NCI-H2081 (cell line): Measurements from ENCODE around the gene CSF2.

ENCODE experiments used
- DNase-seq, 2 experiments: peaks; one replicate each; lab custom pipeline; 2025; lab: John Stamatoyannopoulos, UW

Gene CSF2

DNA sequence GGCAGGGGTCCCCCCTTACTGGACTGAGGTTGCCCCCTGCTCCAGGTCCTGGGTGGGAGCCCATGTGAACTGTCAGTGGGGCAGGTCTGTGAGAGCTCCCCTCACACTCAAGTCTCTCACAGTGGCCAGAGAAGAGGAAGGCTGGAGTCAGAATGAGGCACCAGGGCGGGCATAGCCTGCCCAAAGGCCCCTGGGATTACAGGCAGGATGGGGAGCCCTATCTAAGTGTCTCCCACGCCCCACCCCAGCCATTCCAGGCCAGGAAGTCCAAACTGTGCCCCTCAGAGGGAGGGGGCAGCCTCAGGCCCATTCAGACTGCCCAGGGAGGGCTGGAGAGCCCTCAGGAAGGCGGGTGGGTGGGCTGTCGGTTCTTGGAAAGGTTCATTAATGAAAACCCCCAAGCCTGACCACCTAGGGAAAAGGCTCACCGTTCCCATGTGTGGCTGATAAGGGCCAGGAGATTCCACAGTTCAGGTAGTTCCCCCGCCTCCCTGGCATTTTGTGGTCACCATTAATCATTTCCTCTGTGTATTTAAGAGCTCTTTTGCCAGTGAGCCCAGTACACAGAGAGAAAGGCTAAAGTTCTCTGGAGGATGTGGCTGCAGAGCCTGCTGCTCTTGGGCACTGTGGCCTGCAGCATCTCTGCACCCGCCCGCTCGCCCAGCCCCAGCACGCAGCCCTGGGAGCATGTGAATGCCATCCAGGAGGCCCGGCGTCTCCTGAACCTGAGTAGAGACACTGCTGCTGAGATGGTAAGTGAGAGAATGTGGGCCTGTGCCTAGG is at the start of gene CSF2:
CSF2 (plus strand) TSS at position 559 of the 783 bp plus-strand sequence; CDS start at position 594, 35 bp downstream.
- DNase-seq, result no peak

DNA sequence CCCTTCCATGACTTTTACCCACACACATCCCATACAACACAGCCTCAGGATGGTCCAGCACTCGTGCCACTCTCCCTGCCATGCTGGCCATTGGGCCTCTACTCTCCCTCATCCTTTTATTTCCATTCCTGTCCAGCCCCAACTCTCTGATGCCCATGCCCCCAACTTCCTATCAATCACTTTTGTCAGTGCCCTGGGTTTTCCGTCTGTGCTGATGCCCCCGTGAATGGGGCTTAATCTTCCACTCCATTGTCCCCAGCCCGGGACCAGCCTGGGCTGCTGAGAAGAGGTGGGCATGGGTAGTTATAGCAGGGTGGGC is 49.5 kb upstream of the CSF2 start:
- no peak for DNase-seq

DNA sequence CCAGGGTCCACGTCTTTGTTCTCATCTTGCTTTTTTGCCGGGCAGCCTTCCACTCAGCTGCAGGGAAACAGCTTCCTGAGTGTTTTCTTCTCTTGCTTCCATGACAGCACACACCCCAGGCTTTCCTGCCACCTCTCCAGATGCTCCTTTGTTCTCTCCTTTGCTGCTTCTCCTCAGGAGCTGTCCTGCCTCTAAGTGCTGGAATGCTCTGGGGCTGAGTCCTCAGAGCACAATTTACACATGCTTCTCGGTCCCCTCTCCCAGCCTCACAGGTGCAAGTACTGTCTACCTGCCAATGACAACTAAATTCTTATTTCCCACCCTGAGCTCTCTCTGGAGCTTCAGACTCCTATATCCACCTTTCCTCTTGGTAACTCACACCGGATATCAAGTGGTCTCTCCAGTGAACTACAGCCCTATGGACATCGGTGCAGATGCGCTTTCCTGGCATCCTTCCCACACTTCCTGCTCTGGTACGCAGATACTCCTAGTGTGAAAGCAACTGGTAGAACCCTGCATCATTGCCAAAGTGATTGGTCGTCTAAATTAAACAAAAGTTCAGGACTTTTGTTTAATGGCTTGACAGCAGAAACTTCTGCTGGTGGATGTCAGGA is 48.7 kb upstream of the CSF2 start:
- DNase-seq, result no peak

DNA sequence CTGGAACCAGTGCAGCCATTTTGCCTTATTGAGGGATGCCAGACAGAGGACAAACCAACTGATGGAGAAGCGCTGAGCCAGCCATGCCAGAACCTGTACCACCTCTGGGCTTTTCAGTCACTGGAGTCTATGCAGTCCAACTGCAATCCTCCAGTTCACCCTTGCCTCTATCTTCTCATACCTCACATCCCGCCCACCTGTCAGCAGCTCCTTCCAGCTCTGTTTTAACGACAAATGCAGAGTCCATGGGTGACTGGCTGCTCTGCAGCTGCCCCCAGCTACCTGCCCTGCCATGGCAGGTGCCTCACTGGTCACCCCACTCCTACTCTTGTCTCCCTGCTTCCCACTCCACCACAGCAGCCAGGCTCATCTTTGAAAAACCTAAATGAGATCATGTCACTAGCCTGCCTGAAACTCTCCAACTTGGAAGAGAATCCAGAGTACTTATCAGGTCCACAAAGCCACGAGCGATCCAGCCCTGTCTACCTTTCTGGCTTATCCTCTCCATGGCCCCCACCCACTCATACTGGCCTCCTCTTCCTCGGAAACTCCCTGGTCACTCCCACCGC is 48.1 kb upstream of the CSF2 start:
- DNase-seq, result no peak

DNA sequence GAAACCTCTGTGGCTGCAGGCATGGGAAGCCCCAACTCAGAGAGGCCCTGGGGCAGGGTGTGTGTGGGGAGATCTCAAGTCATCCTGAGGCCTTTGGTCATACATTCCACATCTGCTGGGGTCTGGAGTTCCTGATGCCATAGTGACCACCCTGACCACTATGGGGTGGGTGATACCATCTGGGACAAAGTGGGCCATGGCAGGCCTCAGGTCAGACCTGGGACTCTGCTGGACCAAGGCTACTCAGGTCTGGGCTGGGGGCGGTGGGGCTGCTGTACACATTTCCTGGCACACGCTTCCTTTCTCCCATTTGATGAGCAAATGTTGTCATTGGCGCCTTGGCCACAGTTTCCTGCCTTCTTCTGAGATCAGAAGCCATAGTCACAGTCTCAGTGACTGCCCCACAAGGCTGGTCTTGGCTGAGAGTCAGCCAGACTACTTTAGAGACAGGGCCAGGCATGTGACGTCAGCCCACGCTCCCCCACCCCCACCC is 47.0 kb upstream of the CSF2 start:
- DNase-seq, result no peak

- DNase-seq, result no peak
These were observed 46.6 kb upstream of the CSF2 start for GRCh38 chr5:132027027-132027426.

DNA sequence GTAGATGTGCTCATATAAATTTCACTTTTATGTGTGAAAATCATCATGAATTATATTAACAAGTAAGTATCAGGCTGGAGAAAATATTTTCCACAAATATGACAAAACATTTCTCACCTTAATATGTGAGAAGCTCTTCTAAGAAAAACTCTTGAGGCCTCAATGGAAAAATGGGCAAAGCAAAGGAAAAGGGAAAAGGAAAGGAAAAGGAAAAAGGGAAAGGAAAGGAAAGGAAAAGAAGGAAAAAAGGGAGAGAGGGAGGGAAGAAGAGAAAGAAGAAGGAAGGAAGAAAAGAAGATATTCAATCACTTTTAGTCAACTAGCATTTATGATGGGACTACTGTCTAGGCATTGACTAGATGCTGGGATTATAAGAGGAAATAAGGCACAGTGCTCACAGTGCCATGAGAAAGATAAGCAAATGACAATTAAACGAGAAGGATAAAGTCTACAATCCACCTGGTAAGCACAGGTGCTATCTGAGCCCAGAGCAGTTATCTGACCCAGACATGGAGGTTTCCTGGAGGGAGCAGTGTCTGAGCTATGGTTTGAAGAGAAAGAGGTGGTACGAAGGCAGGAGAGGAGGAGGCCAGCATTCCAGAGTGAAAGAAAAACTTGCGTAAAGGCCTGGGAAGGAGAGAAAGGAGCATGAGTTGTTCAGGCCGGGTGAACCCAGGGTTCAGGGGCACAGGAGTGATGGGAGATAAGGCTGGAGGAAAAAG is 43.8 kb upstream of the CSF2 start:
- no peak for DNase-seq

- no peak for DNase-seq
These were observed 43.0 kb upstream of the CSF2 start for GRCh38 chr5:132030610-132031009.

- no peak for DNase-seq
These were observed 41.4 kb upstream of the CSF2 start for GRCh38 chr5:132032196-132032595.

- DNase-seq, result no peak
These were observed 40.5 kb upstream of the CSF2 start for GRCh38 chr5:132033122-132033521.

DNA sequence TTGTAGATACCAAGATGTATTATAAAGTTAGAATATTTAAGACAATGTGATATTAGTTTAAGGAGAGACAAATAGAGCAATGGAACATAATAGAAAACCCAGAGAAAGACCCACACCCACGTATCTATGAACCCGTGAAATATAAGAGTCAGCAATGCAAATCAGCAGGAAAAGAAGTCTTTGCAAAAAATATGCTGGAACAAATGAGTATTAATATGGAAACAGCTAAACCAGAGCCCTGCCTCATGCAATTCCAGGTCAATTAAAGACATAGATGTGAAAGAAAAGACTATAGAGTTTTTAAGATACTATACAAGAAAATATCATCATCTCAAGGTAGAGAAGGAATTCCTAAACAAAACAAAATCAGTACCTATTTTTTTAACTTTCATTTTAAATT is 36.2 kb upstream of the CSF2 start:
- no peak for DNase-seq

DNA sequence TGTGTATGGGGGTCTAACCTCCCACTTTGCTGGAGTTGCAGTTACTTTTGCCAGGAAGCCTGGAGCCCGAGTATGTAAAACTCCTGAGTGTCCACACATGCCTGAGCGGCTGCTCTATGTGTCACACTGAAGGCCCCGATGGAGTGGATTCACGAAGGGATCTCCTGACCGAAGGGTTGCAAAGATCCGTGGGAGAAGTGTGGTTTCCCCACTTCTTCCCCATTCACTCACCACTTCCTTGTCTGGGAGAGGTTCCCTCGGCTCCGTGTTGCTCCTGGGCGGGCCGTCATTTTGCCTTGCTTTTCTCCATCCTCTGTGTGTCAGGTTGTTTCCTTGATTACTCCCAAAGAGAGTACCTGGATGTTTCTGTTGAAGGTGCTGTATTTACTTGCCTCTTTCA is 29.4 kb upstream of the CSF2 start:
- DNase-seq, result no peak

DNA sequence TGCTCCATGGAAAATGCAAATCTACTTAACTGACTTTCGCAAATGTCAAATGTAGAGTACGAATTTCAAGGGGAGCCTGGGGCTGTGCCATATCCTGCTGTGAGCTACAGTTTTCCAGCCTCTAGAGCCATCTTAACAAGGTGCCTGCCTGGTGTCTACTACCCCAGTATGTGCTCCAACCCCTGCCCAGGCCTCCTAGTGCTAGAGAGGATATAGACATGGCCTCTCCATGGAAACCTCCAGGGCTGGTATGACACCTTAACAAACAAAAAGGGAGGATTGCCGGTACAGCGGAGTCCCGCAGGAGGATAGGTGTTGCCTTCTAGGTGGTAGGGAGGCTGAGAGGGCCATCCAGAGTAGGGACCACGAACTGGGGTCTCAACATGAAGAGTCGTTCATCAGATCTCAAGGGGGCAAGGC is 26.7 kb upstream of the CSF2 start:
- DNase-seq, result no peak

DNA sequence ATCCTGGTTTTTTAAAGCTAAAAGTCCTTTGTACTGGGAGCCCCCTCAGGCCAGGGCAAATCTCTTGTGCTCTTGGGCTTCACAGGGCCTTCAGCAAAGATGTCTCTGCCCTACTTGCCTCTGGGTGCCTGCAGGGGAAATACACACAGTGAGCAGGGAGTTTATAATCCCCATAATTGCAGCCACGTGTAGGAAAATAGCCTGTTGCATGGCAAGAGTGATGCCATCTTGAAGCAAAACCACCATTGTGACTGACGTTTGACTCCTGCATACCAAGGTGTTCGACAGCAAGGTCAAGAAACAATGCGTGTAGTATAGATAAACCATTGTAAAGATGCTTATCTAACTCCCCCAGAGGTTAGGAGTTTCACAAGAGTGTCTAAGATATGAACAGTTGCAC is 24.5 kb upstream of the CSF2 start:
- DNase-seq, result no peak

DNA sequence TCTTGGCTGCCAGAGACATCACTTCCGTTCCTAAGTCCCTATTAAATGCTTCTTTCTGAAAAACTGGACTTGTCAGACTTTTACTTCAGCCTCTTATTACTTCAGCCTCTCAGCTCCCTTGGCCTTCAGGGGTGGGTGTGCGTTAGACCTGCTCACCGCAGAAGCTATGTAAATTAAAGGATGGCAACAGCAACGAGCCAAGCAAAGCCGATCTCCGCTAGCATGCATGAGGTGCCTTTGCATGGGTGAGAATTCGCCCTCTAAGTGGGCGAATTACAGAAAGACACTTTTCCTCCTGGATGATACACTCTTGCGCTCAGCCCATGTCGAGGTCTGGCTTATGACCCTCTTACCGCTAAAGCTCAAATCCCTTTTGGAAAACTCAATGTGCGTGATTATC is 24.0 kb upstream of the CSF2 start:
- DNase-seq, result no peak

GRCh38 chr5:132050136-132050535 is 23.5 kb upstream of the CSF2 start:
- no peak for DNase-seq

DNA sequence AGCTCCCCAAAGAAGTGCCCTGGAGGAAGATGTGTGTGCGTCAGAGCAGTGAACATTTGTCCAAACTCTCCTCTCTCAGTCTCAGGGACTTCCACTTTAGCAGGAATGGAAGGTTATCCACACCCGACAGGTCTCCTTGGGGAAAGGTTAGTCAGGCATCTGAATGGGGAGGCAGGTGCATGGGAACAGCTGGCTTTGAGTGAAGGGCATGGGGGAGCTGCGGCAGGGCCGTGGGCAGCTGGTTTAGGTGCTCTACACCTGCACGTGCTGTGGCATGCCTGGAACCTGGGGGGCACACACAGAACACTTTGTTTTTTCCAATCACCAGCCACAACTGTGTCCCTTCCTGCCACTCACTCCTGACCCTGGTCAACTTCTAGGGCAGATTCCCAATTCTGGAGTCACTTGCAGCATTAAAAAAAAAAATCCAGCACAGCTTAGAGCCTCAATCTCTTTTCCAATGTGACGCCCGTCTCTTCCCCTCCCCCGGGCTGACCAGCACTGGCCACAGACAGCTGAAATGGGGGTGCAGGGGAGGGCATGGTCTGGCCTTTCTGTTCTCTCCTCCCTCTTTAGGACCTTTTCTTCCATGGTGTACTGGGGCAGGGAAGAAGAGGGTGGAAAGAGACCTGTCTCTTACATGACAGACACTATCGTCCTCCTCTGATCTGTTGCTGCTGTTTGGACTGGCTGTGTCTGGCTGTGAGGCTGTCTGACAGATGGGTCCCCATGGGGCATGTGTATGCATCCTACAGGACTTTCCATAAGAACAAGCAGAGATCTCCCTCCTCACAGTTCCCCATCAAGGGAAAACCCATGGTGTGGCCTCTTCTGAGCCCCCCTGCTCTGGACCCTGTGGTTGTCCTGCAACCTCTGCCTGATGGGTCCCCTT is 22.7 kb upstream of the CSF2 start:
- no peak for DNase-seq

DNA sequence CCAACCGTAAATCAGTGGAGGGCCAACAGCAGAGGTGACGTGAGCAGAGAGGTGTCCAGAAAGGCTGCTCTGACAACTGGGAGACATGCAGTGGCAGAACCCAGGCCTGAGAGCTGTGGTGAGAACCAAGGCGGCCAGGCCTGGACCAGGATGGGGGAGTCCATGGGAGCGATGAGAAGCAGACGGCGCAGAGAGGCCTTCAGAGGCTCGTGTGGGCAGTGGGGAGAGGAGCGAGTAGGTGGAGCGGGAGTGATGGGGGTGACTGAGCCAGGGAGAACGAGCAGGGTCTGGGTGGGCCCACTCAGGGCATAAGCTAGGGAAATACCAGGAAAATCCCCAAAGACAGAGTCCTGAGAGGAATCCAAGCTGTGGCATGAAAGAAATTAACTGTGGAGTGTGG is 21.1 kb upstream of the CSF2 start:
- DNase-seq, result no peak

DNA sequence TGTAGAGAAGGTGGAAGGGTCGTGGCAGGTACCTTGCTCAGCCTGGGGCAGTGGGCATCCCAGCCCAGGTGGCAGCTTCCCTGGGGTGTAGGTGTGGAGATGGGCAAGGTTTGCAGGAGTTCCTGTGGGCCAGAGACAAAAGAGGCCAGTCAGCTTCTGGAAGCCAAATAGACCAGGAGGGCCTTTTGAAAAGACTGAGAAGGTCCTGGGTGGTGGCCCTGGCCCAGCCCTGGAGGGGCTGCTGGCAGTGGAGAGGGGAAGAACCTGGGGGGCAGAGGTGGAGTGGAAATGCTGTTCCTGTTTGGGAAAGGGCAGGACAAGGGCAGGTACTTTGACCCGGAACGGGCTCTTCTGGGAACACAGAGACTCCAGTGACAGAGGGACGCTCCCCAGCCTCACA is 20.1 kb upstream of the CSF2 start:
- DNase-seq, result no peak

DNA sequence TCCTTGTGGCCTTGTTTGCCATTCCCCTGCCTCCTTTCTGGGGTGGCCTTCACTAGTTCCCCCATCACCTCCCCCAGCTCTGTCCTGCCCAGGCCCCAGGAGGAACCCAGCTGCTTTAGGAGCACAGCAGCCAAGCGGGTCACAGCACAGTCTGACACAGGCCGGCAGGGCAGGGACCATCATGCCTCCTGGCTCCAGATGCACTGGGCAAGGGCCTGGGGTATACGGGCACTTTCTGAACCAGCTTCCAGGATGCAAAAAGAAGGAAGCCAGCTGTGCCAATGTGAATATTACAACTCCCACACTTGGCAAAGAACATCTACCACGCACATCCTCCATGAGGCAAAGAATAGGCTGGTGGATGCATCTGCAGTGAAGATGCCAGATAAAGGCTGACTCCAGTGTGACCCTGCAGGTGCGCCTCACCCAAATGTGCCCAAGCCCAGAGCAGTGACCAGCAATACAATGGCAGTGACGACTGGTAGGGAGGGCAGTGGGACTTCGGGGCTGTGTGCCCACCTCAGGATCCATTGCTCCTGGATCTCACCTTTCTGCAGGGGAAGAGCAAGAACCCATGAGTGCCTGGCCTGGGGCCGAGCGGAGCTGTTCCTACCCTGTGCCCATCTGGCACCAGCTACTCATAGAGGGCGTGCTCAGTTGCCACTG is 19.4 kb upstream of the CSF2 start:
- DNase-seq, result no peak
